ENCODE data around the gene PPP1CC. TPM values are rescaled to one million over a fixed set of nuclear protein-coding genes. Genes with fewer than 3 reads are reported as not detected.

Gene PPP1CC
- polyA plus RNA-seq, 4 donors = 169 to 197 (median 175) TPM

- DNase-seq (ENCODE audit: low read depth in 4 of 4, low spot score in 2 of 4) = peak in 2 of 4 donors; percentile 15 to 29
Observed at GRCh38 chr12:110689281-110690126, 53.2 kb downstream of the PPP1CC start.

- peak in 1 of 4 donors; percentile 21 for DNase-seq (ENCODE audit: low read depth in 4 of 4, low spot score in 2 of 4)
Observed at GRCh38 chr12:110688446-110689280, 54.0 kb downstream of the PPP1CC start, which contains the start of gene HVCN1. Gene HVCN1 (minus strand): TSS chr12:110689115. CDS start chr12:110683245, 5,870 bp downstream.

- no peak for DNase-seq (ENCODE audit: low read depth in 4 of 4, low spot score in 2 of 4)
Observed at GRCh38 chr12:110687396-110688169, 55.1 kb downstream of the PPP1CC start.

- DNase-seq (ENCODE audit: low read depth in 4 of 4, low spot score in 2 of 4) = no peak
Observed at GRCh38 chr12:110686294-110686903, 56.3 kb downstream of the PPP1CC start.

- no peak for DNase-seq (ENCODE audit: low read depth in 4 of 4, low spot score in 2 of 4)
Observed at GRCh38 chr12:110684312-110684836, 58.3 kb downstream of the PPP1CC start.

GRCh38 chr12:110683888-110684287, 58.8 kb downstream of the PPP1CC start:
- DNase-seq (ENCODE audit: low read depth in 4 of 4, low spot score in 2 of 4) = no peak

GRCh38 chr12:110680032-110680431, 62.7 kb downstream of the PPP1CC start:
- no peak for DNase-seq (ENCODE audit: low read depth in 4 of 4, low spot score in 2 of 4)

- DNase-seq (ENCODE audit: low read depth in 4 of 4, low spot score in 2 of 4) = no peak
Observed at GRCh38 chr12:110679201-110679600, 63.5 kb downstream of the PPP1CC start.

- no peak for DNase-seq (ENCODE audit: low read depth in 4 of 4, low spot score in 2 of 4)
Observed at GRCh38 chr12:110677982-110678381, 64.7 kb downstream of the PPP1CC start.

GRCh38 chr12:110677206-110677911, 65.3 kb downstream of the PPP1CC start:
- DNase-seq (ENCODE audit: low read depth in 4 of 4, low spot score in 2 of 4) = no peak

- no peak for DNase-seq (ENCODE audit: low read depth in 4 of 4, low spot score in 2 of 4)
Observed at GRCh38 chr12:110676171-110676570, 66.5 kb downstream of the PPP1CC start.

GRCh38 chr12:110670161-110670701, 72.5 kb downstream of the PPP1CC start:
- no peak for DNase-seq (ENCODE audit: low read depth in 4 of 4, low spot score in 2 of 4)

Other genes starting within 250 kb of the PPP1CC start
- gene VPS29, start 240.8 kb downstream of the PPP1CC start, polyA plus RNA-seq (ENCODE audit: insufficient read length in 4 of 4) = 100 to 1,000 TPM; 130 to 164 (median 138) TPM
- 1 to 10 TPM; 1.1 to 1.6 (median 1.2) TPM for gene RAD9B, start 240.6 kb downstream of the PPP1CC start, polyA plus RNA-seq (ENCODE audit: insufficient read length in 4 of 4)
- 10 to 100 TPM; 19.1 to 22.1 (median 20.8) TPM for gene PPTC7, start 159.6 kb downstream of the PPP1CC start, polyA plus RNA-seq (ENCODE audit: insufficient read length in 4 of 4)
- 100 to 1,000 TPM in 2 of 4 donors, 10 to 100 TPM in 2; 69.8 to 112 (median 94.2) TPM for gene TCTN1, start 128.8 kb downstream of the PPP1CC start, polyA plus RNA-seq (ENCODE audit: insufficient read length in 4 of 4)
- gene HVCN1, start 53.8 kb downstream of the PPP1CC start, polyA plus RNA-seq (ENCODE audit: insufficient read length in 4 of 4) = 10 to 100 TPM in 3 of 4 donors, 1 to 10 TPM in 1; 9.9 to 11.3 (median 10.8) TPM
- gene CCDC63, start 104.1 kb upstream of the PPP1CC start, polyA plus RNA-seq (ENCODE audit: insufficient read length in 4 of 4) = not detected
- not detected for gene MYL2, start 177.7 kb upstream of the PPP1CC start, polyA plus RNA-seq (ENCODE audit: insufficient read length in 4 of 4)

All from left renal cortex interstitium (tissue), 4 donors.